ENCODE results near the gene DARS1. TPM values are rescaled to one million over a fixed set of nuclear protein-coding genes. Genes with fewer than 3 reads are reported as not detected.

Gene DARS1
- total and polyA plus RNA-seq, 2 donors (not counting 1 experiment from before 2014, with no cell fraction given), result 36.7 to 88.3 TPM

GRCh38 chr2:136012315-136012714 lies 26.9 kb upstream of the DARS1 start:
- H3K4me3 Mint-ChIP-seq, result no peak overlapping the region
- H3K9ac ChIP-seq (ENCODE audit: low read length), result no peak overlapping the region
- DNase-seq (no peak), ATAC-seq (ENCODE audit: low read depth) (no peak)
- no peaks in the 10 kb centered on the region for H3K9me3 Mint-ChIP-seq (ENCODE audit: insufficient read depth)
- H3K27me3 ChIP-seq (replicated peaks in 1 of 4; ENCODE audit: control extremely low read depth in 1 of 4, control insufficient read depth in 3 of 4, insufficient read depth in 4 of 4, low read length in 3 of 4), result no peaks in the 10 kb centered on the region
- H3K79me2 ChIP-seq (ENCODE audit: control insufficient read depth, insufficient read depth, low read length), result no peaks in the 10 kb centered on the region
- WGBS (ENCODE audit: insufficient coverage), result 86% methylated on average over 1 of the region's 2 CpGs
- no peak overlapping the region for H3K4me3 ChIP-seq (ENCODE audit: control extremely low read depth in 1 of 5, extremely low read depth in 1 of 5, insufficient read depth in 1 of 5, low read depth in 2 of 5, low read length in 4 of 5)
- H3K36me3 ChIP-seq (replicated peaks in 1 of 2; ENCODE audit: control extremely low read depth in 1 of 2, control insufficient read depth in 1 of 2, extremely low read depth in 1 of 2, insufficient read depth in 2 of 2, low read length in 1 of 2), result no peaks in the 10 kb centered on the region
- no peak overlapping the region for H3K4me2 ChIP-seq (replicated peaks; ENCODE audit: low read depth, low read length, poor library complexity, severe bottlenecking)
- no peaks in the 10 kb centered on the region for H3K9me3 ChIP-seq (ENCODE audit: control extremely low read depth in 1 of 3, control insufficient read depth in 2 of 3, insufficient read depth in 1 of 3, low read length in 2 of 3)
- TF ChIP-seq, protein P1, sequence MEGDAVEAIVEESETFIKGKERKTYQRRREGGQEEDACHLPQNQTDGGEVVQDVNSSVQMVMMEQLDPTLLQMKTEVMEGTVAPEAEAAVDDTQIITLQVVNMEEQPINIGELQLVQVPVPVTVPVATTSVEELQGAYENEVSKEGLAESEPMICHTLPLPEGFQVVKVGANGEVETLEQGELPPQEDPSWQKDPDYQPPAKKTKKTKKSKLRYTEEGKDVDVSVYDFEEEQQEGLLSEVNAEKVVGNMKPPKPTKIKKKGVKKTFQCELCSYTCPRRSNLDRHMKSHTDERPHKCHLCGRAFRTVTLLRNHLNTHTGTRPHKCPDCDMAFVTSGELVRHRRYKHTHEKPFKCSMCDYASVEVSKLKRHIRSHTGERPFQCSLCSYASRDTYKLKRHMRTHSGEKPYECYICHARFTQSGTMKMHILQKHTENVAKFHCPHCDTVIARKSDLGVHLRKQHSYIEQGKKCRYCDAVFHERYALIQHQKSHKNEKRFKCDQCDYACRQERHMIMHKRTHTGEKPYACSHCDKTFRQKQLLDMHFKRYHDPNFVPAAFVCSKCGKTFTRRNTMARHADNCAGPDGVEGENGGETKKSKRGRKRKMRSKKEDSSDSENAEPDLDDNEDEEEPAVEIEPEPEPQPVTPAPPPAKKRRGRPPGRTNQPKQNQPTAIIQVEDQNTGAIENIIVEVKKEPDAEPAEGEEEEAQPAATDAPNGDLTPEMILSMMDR (IDR thresholded peaks at IDR 0.05), result no peak
- TF ChIP-seq EZH2 (IDR thresholded peaks at IDR 0.05; ENCODE audit: borderline replicate concordance, insufficient read depth, low read depth, low read length, poor library complexity, severe bottlenecking), result no peak
- no peaks in the 10 kb centered on the region for H4K20me1 ChIP-seq (ENCODE audit: control insufficient read depth, insufficient read depth, low read length, poor library complexity, severe bottlenecking)
- no peaks in the 10 kb centered on the region for H3K27me3 Mint-ChIP-seq
- H3K4me1 ChIP-seq (ENCODE audit: control insufficient read depth in 2 of 2, insufficient read depth in 2 of 2, low read length in 2 of 2), result peaks cover 31 to 34% of the 10 kb centered on the region in 2 donors
- intact Hi-C loops (cut with micrococcal nuclease), result no loop called here
- H2AFZ ChIP-seq (ENCODE audit: insufficient read depth, low read depth, low read length, poor library complexity, severe bottlenecking), result no peak overlapping the region
- H3K27ac ChIP-seq (ENCODE audit: low read length in 2 of 2), result no peak overlapping the region
- POLR2A ChIA-PET, result no interaction called here
- no peak overlapping the region for H3K27ac Mint-ChIP-seq
- CTCF ChIA-PET, result no interaction called here
- peaks cover 40% of the 10 kb centered on the region for H3K4me1 Mint-ChIP-seq

GRCh38 chr2:136010126-136010525 lies 24.7 kb upstream of the DARS1 start:
- Histone ChIP-seq H3K79me2 (ENCODE audit: control insufficient read depth, insufficient read depth, low read length) (peaks cover 1% of the 10 kb centered on the region), H3K36me3 (replicated peaks in 1 of 2; ENCODE audit: control extremely low read depth in 1 of 2, control insufficient read depth in 1 of 2, extremely low read depth in 1 of 2, insufficient read depth in 2 of 2, low read length in 1 of 2) (no peaks in the 10 kb centered on the region), H3K4me3 (ENCODE audit: control extremely low read depth in 1 of 5, extremely low read depth in 1 of 5, insufficient read depth in 1 of 5, low read depth in 2 of 5, low read length in 4 of 5) (no peak overlapping the region), H3K4me1 (ENCODE audit: control insufficient read depth in 2 of 2, insufficient read depth in 2 of 2, low read length in 2 of 2) (peaks cover 42 to 46% of the 10 kb centered on the region in 2 donors), H3K4me2 (replicated peaks; ENCODE audit: low read depth, low read length, poor library complexity, severe bottlenecking) (peak overlapping the region; percentile 34), H3K9ac (ENCODE audit: low read length) (no peak overlapping the region), H3K27me3 (replicated peaks in 1 of 4; ENCODE audit: control extremely low read depth in 1 of 4, control insufficient read depth in 3 of 4, insufficient read depth in 4 of 4, low read length in 3 of 4) (no peaks in the 10 kb centered on the region), H3K27ac (ENCODE audit: low read length in 2 of 2) (peak overlapping the region; percentile 76 to 88), H2AFZ (ENCODE audit: insufficient read depth, low read depth, low read length, poor library complexity, severe bottlenecking) (peak overlapping the region; percentile 23), H4K20me1 (ENCODE audit: control insufficient read depth, insufficient read depth, low read length, poor library complexity, severe bottlenecking) (no peaks in the 10 kb centered on the region), H3K9me3 (ENCODE audit: control extremely low read depth in 1 of 3, control insufficient read depth in 2 of 3, insufficient read depth in 1 of 3, low read length in 2 of 3) (no peaks in the 10 kb centered on the region)
- ChIA-PET CTCF (interaction anchor here (1.9 kb wide), 1 partner anchor 12 kb away, joined by 6 read pairs; no protein-coding TSS in a partner anchor), POLR2A (interaction anchor here (0.5 kb wide), 1 partner anchor 28 kb away, joined by 3 read pairs; no protein-coding TSS in a partner anchor)
- peaks cover 56% of the 10 kb centered on the region for H3K4me1 Mint-ChIP-seq
- WGBS (ENCODE audit: insufficient coverage), result 83% methylated on average over 2 of the region's 2 CpGs
- DNase-seq, result no peak
- no peaks in the 10 kb centered on the region for H3K27me3 Mint-ChIP-seq
- intact Hi-C loops (cut with micrococcal nuclease), result no loop called here
- H3K4me3 Mint-ChIP-seq, result no peak overlapping the region
- H3K9me3 Mint-ChIP-seq (ENCODE audit: insufficient read depth), result no peaks in the 10 kb centered on the region
- ATAC-seq (ENCODE audit: low read depth), result no peak
- TF ChIP-seq, protein P1 (IDR thresholded peaks at IDR 0.05), result no peak
- TF ChIP-seq EZH2 (IDR thresholded peaks at IDR 0.05; ENCODE audit: borderline replicate concordance, insufficient read depth, low read depth, low read length, poor library complexity, severe bottlenecking), result no peak
- H3K27ac Mint-ChIP-seq, result peak overlapping the region; percentile 56

All from B cell (primary cell).